Osteocyte (in vitro differentiated cells): ENCODE measurements around the gene PRLR. TPM values are rescaled to one million over a fixed set of nuclear protein-coding genes. Genes with fewer than 3 reads are reported as not detected.
A peak's percentile ranks its signal among the peaks of the same experiment; 100 is the strongest.

Experiments
- DNase-seq: peaks from one replicate; pipeline ENCODE4 v3.0.0; 2021; ENCODE audit warnings: mixed read lengths; ENCODE audit not compliant: unreplicated experiment; ENCODE audit errors: extremely low spot score
- H3K27ac Mint-ChIP-seq: one replicate; pipeline ENCODE4 v1.8.0; 2021; ENCODE audit warnings: mild to moderate bottlenecking, mixed read lengths; ENCODE audit not compliant: unreplicated experiment
- H3K27me3 Mint-ChIP-seq: one replicate; pipeline ENCODE4 v1.8.0; 2021; ENCODE audit warnings: mixed read lengths; ENCODE audit not compliant: unreplicated experiment
- H3K36me3 Mint-ChIP-seq: one replicate; pipeline ENCODE4 v1.8.0; 2021; ENCODE audit warnings: mixed read lengths; ENCODE audit not compliant: unreplicated experiment
- H3K4me1 Mint-ChIP-seq: one replicate; pipeline ENCODE4 v1.8.0; 2021; ENCODE audit warnings: mixed read lengths; ENCODE audit not compliant: unreplicated experiment
- H3K4me3 Mint-ChIP-seq: one replicate; pipeline ENCODE4 v1.8.0; 2021; ENCODE audit warnings: mild to moderate bottlenecking, moderate library complexity, mixed read lengths; ENCODE audit not compliant: unreplicated experiment
- H3K9me3 Mint-ChIP-seq: one replicate; pipeline ENCODE4 v1.8.0; 2021; ENCODE audit warnings: mixed read lengths; ENCODE audit not compliant: unreplicated experiment
- CTCF ChIP-seq: fragments of 200-600 bp; sonication (generic); IDR thresholded peaks from 2 replicates; pipeline ENCODE4 v1.5.0; 2021; ENCODE audit warnings: antibody characterized with exemption, mild to moderate bottlenecking, moderate library complexity
- total RNA-seq: library from RNA; stranded (reverse); gene quantifications from 2 replicates; pipeline ENCODE4 v1.2.1, GENCODE V29; 2021

Gene PRLR
- total RNA-seq, 1 donor from 2014 or later, result 0.30 TPM

- Mint-ChIP-seq H3K4me1 (no peaks in the 10 kb centered on the region), H3K9me3 (no peaks in the 10 kb centered on the region), H3K27me3 (peaks cover 1% of the 10 kb centered on the region), H3K27ac (no peak overlapping the region), H3K36me3 (no peaks in the 10 kb centered on the region), H3K4me3 (no peak overlapping the region)
- TF ChIP-seq CTCF, result peak; percentile 25
- no peak for DNase-seq
These were observed 47.3 kb downstream of the PRLR start for GRCh38 chr5:35182910-35183535.

GRCh38 chr5:35182486-35182885 is 47.8 kb downstream of the PRLR start:
- TF ChIP-seq CTCF, result no peak
- Mint-ChIP-seq H3K4me3 (no peak overlapping the region), H3K4me1 (no peaks in the 10 kb centered on the region), H3K27ac (no peak overlapping the region), H3K36me3 (no peaks in the 10 kb centered on the region), H3K9me3 (no peaks in the 10 kb centered on the region), H3K27me3 (no peaks in the 10 kb centered on the region)
- DNase-seq, result no peak

GRCh38 chr5:35180046-35180445 is 50.2 kb downstream of the PRLR start:
- Mint-ChIP-seq H3K4me3 (no peak overlapping the region), H3K9me3 (no peaks in the 10 kb centered on the region), H3K36me3 (no peaks in the 10 kb centered on the region), H3K27ac (no peak overlapping the region), H3K4me1 (no peaks in the 10 kb centered on the region), H3K27me3 (peaks cover 2% of the 10 kb centered on the region)
- no peak for DNase-seq
- no peak for TF ChIP-seq CTCF

- DNase-seq, result no peak
- Mint-ChIP-seq H3K4me3 (no peak overlapping the region), H3K9me3 (no peaks in the 10 kb centered on the region), H3K27me3 (peaks cover 2% of the 10 kb centered on the region), H3K36me3 (no peaks in the 10 kb centered on the region), H3K27ac (no peak overlapping the region), H3K4me1 (no peaks in the 10 kb centered on the region)
- no peak for TF ChIP-seq CTCF
These were observed 52.5 kb downstream of the PRLR start for GRCh38 chr5:35177783-35178182.

- Mint-ChIP-seq H3K4me3 (no peak overlapping the region), H3K9me3 (peaks cover 9% of the 10 kb centered on the region), H3K27ac (no peak overlapping the region), H3K27me3 (peaks cover 2% of the 10 kb centered on the region), H3K4me1 (no peaks in the 10 kb centered on the region), H3K36me3 (no peaks in the 10 kb centered on the region)
- TF ChIP-seq CTCF, result no peak
- no peak for DNase-seq
These were observed 57.8 kb downstream of the PRLR start for GRCh38 chr5:35172533-35172932.
